Measurements from ENCODE around the gene ANKFN1. TPM values are rescaled to one million over a fixed set of nuclear protein-coding genes. Genes with fewer than 3 reads are reported as not detected.

ANKFN1 gene
- total RNA-seq, 1 experiment from 2014 or later: not detected

DNA sequence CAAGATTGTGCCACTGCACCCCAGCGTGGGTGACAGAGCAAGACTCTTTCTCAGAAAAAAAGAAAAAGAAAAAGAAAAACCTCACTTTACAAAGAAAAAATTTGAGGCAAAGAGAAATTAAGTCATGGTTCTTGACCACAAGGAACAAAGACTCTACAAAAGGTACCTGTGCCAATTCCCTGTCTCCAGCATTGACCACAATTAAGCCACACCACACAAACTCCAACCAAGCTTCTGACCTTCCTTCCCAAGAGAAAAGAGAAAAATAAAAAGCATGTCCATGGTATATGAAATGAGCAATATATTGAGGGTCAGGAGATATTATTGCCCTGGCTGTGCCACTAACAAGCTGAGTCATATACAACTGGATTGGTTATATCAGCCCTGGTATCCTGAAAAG lies 293.9 kb downstream of the ANKFN1 start:
- H3K79me1 ChIP-seq (ENCODE audit: insufficient read depth, low read depth, low read length, poor library complexity, severe bottlenecking): no peaks in the 10 kb centered on the region
- no peak overlapping the region for H2BK120ac ChIP-seq (ENCODE audit: low read depth, low read length, poor library complexity, severe bottlenecking)
- no peak overlapping the region for H4K5ac ChIP-seq (ENCODE audit: insufficient read length, low read depth, low read length)
- H3K18ac ChIP-seq (ENCODE audit: insufficient read length, low read depth, low read length): no peak overlapping the region
- H3K4me1 ChIP-seq (ENCODE audit: insufficient read depth, low read length): no peaks in the 10 kb centered on the region
- no peaks in the 10 kb centered on the region for H3K23me2 ChIP-seq (ENCODE audit: insufficient read length, low read depth, low read length, poor library complexity, severe bottlenecking)
- H2BK20ac ChIP-seq (ENCODE audit: low read depth, low read length, poor library complexity, severe bottlenecking): no peak overlapping the region
- WGBS (ENCODE audit: extremely low coverage, insufficient read length, low lambda C conversion rate): no CpG with 5 or more reads among the region's 1 CpG
- H4K20me1 ChIP-seq (ENCODE audit: control insufficient read depth, insufficient read depth, insufficient read length): no peaks in the 10 kb centered on the region
- no peak overlapping the region for H2BK12ac ChIP-seq (ENCODE audit: insufficient read length, low read depth, low read length)
- H3K9me3 ChIP-seq (ENCODE audit: control insufficient read depth, low read depth, low read length): no peaks in the 10 kb centered on the region
- H3K4ac ChIP-seq (ENCODE audit: low read depth, low read length): no peak overlapping the region
- Mint-ChIP-seq H3K4me1 (peaks cover 0 to 5% of the 10 kb centered on the region in 2 experiments; a peak in 2 of 4 replicates), H3K4me3 (no peak overlapping the region), H3K36me3 (ENCODE audit: insufficient read depth in 1 of 3, low read depth in 3 of 3) (no peaks in the 10 kb centered on the region), H3K27ac (no peak overlapping the region), H3K27me3 (ENCODE audit: low read depth) (no peaks in the 10 kb centered on the region), H3K9me3 (no peaks in the 10 kb centered on the region)
- no peak overlapping the region for H3K14ac ChIP-seq (ENCODE audit: insufficient read depth, low read length)
- no peak overlapping the region for H4K8ac ChIP-seq (replicated peaks; ENCODE audit: insufficient read length, low read depth, low read length)
- H3K56ac ChIP-seq (ENCODE audit: insufficient read length, low read depth, low read length): no peak overlapping the region
- H3K27ac ChIP-seq (ENCODE audit: insufficient read length, low read depth, low read length): no peak overlapping the region
- TF ChIP-seq, protein P1, sequence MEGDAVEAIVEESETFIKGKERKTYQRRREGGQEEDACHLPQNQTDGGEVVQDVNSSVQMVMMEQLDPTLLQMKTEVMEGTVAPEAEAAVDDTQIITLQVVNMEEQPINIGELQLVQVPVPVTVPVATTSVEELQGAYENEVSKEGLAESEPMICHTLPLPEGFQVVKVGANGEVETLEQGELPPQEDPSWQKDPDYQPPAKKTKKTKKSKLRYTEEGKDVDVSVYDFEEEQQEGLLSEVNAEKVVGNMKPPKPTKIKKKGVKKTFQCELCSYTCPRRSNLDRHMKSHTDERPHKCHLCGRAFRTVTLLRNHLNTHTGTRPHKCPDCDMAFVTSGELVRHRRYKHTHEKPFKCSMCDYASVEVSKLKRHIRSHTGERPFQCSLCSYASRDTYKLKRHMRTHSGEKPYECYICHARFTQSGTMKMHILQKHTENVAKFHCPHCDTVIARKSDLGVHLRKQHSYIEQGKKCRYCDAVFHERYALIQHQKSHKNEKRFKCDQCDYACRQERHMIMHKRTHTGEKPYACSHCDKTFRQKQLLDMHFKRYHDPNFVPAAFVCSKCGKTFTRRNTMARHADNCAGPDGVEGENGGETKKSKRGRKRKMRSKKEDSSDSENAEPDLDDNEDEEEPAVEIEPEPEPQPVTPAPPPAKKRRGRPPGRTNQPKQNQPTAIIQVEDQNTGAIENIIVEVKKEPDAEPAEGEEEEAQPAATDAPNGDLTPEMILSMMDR (conservative IDR thresholded peaks at IDR 0.05): no peak
- no peak overlapping the region for H3K4me2 ChIP-seq (ENCODE audit: insufficient read depth, insufficient read length, low read length)
- no peaks in the 10 kb centered on the region for H3K27me3 ChIP-seq (ENCODE audit: insufficient read depth, low read length)
- no peak overlapping the region for H2AK5ac ChIP-seq (ENCODE audit: insufficient read length, low read length)
- H3T11ph ChIP-seq (ENCODE audit: low read length): no peak overlapping the region
- no peaks in the 10 kb centered on the region for H3K79me2 ChIP-seq (ENCODE audit: insufficient read depth, low read length)
- no peak overlapping the region for H4K91ac ChIP-seq (ENCODE audit: insufficient read length, low read depth, low read length)
- H2BK5ac ChIP-seq (ENCODE audit: insufficient read length, low read length): no peak overlapping the region
- no peak overlapping the region for H3K23ac ChIP-seq (ENCODE audit: insufficient read length, low read depth, low read length)
- no peak overlapping the region for H2AFZ ChIP-seq (ENCODE audit: low read length)
- no peak overlapping the region for H2BK15ac ChIP-seq (ENCODE audit: low read depth, low read length)
- DNase-seq: no peak
- H3K9ac ChIP-seq (ENCODE audit: extremely low read depth, insufficient read length, low read length): no peak overlapping the region
